HG02840 (cell line): ENCODE measurements around the gene PFKP.

Source experiments
- ATAC-seq: cut with Tn5 transposase; IDR thresholded peaks from one replicate; pipeline ENCODE4 v1.9.1; 2021; ENCODE audit warnings: mild to moderate bottlenecking, moderate library complexity, moderate number of reproducible peaks; ENCODE audit not compliant: unreplicated experiment, low FRiP score

Gene PFKP

DNA sequence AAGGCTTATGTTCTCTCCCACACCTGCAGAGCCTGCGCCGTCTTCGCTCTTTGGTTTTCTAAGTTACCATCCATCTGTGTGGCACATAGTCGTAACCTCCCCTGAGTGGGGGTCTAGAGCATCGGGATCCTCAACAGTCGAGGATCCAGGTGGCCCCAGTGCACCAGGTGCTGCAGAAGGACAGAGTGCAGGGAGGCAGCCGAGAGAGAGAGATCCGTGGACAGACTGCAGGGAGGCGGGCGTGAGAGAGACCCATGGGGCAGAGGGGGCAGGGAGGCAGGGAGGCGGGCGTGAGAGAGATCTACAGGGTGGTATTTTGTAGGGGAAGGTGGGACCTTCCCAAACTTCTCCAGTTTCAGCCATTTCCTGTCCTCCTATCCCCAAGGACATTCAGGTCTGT lies 42.3 kb downstream of the PFKP start:
- no peak for ATAC-seq

DNA sequence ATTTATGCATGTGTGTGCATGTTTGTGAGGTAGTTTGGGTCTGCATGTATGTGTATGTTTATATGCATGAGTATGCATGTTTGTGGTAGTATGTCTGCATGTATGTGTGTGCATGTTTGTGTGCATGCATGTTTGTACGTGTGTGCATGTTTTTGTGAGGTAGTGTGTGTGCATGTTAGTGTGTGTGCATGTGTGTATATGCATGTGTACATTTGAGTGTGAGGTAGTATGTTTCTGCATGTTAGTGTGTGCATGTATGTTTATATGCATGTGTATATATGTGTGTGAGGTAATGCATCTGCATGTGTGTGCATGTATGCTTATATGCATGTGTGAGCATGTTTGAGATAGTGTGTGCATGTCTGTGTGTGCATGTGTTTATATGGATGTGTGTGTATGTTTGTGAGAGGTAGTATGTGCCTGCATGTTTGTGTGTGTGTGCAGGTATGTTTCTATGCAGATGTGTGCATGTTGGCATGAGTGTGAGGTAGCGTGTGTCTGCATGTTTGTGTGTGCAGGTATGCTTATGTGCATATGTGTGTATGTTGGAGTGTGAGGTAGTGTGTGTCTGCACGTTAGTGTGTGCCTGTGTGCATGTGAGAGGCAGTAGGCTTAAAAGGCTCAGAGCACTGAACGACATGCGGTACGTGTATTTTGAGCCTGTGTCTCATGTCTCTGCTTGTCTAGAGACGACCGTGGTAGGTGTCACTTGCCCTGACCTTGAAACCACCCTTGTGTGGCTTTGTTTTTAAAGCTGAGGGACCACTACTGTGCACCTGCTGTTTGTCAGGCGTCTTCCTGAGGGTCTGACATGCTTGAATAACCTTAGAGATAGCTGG lies 43.7 kb downstream of the PFKP start:
- no peak for ATAC-seq

DNA sequence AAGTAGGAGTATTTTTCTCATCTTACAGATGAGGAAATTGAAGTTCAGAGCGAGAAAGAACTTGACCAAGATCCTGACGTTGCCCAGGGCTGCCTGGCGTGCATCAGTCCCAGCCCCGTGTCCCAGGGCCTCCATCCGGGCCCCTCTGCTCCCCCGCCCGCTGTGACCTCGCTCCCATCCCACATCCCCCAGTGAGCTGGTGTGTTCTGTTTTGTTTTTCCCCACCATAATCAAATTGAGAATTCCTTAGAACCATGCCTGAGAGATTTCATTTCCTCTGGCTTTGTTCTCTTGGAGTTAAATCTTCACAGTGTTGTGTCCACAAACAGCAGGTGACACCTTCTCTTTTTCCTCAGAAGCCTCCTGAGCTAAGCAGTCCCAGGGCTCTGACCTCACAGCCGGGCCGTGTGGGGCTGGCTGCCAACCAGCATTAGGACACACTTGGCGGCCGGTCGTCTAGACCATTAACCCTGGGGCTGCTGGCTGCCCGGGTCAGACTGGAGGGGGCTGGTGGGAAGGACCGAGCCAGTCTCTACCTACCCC lies 44.3 kb downstream of the PFKP start:
- ATAC-seq: no peak

- no peak for ATAC-seq
Observed at GRCh38 chr10:3113343-3113720, 46.0 kb downstream of the PFKP start.

DNA sequence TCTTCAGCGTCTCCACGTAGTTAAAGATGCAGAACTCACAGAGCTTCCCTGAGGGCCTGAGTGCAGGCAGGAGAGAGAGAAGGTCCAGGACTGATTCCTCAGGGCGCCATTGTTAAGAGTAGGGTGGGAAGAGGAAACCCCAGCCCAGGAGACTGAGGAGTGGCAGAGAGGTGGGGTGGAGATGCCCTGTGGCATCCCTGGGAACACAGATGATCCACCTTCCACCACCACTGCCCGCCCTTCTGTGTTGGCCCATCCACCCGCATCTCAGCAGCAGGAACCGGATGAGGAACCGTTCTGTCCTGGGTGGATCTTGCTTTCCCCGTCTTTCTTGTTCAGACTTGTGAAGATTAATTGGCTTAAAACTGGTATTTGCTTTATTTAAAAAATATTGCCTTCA lies 48.3 kb downstream of the PFKP start:
- no peak for ATAC-seq

DNA sequence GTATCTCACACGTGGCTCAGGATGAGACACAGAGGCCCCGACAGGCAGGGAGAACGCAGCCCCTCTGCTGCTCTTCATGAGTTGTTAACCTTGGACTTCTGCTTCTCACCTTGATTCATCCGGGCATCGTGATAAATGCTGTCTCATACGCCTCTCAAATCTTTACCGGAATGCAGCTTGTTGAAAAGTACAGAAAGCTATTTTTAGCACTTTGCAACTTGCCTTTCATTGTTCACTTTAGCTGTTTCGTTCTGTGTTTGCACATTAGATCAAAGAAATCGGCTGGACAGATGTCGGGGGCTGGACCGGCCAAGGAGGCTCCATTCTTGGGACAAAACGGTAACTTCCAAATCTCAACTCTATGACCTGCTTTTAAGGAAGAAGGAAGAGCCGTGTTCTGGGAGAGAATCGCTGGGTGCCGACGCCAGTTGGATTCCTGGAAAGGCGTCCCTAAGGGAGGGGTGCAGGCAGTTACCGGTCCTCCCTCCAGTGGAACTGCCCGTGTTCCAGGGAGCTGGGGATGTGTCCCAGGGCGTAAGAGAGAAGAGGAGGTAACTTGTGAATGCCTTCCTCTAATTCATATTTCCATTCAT lies 49.3 kb downstream of the PFKP start:
- ATAC-seq: no peak

DNA sequence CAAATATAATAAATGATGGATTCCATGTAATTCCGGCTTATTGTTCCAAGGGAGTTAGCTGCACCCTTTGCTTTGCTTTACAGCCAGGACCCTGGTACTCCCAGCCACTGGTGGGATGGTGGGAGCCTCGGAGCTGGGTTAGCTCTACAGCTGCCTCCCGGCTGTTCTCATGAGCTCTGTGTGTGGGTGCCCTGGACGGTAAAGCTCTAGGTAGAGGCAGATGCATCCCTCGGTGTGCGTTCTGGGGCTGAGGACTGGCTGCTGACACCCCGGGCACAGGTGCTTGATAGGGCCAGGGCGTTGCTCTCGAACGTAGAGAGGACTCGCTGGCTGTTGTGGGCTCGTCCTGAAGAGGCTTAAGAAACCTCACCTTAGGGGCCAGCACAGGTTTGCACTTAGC lies 50.1 kb downstream of the PFKP start:
- ATAC-seq: no peak

GRCh38 chr10:3118641-3119091 lies 51.3 kb downstream of the PFKP start:
- ATAC-seq: no peak

GRCh38 chr10:3119796-3120459 lies 52.6 kb downstream of the PFKP start:
- ATAC-seq: no peak

DNA sequence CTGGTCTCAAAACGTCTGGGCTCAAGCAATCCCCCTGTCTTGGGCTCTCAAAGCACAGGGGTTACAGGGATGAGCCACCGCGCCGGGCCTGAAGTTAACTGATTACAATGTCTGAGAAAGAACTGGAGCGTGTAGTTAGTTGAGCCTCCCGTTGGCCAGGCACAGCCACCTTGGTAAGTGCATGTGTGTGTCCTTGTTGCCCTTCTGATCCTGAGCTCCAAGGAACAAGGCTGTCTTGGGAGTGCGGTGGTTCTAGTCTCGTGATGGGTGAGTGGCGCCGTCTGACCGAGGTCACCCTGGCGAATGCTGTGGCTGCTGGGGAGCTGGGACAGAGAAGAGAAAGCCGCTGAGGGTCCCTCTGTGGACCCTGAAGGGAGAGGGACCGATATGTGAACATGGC lies 54.7 kb downstream of the PFKP start:
- ATAC-seq: no peak

- ATAC-seq: no peak
Observed at GRCh38 chr10:3122486-3123205, 55.3 kb downstream of the PFKP start.

GRCh38 chr10:3123571-3124411 lies 56.4 kb downstream of the PFKP start:
- ATAC-seq: no peak

GRCh38 chr10:3124412-3125175 lies 57.2 kb downstream of the PFKP start:
- no peak for ATAC-seq

GRCh38 chr10:3125527-3126170 lies 58.3 kb downstream of the PFKP start:
- ATAC-seq: no peak

- ATAC-seq: no peak
Observed at GRCh38 chr10:3126249-3126648, 58.9 kb downstream of the PFKP start.

GRCh38 chr10:3126741-3127346 lies 59.5 kb downstream of the PFKP start:
- ATAC-seq: no peak

DNA sequence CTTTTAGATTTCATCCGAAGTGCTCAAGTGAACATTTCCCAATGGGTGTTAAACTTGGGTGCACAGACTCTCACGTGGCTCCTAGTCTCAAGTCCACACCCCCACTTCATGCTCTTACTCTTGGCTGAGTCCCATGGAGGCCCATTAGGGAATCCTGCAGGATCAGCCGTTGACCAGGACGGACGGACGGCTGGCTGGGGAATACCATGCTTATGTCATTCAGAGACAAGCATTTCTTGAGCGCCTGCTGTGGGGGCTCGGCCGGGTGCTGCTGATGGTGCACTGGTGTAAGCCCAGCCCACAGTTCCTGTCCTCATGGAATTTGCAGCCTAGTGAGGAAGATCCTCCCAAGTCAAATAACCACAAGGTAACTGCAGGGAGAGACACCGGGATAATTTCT lies 60.6 kb downstream of the PFKP start:
- no peak for ATAC-seq
